ENCODE data around the gene UBASH3B.

DNA sequence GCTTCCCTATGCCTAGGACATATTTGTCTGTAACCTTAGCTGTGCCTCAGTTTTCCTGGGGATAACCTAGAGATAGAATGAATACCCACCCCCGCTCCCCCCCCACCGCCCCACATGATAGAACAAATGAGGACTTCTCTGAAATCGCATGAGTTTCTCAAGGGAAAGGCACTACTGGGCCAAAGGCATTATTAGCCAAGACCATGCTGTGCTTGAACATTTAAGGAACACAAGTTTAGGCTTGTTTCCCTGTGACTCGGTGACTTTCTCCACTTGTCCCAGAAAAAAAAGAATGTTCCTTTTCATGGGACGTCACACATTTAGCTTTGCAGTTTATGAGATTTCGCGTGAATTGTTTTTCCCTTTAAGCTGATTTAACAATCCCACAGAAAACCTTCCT is 131.4 kb downstream of the UBASH3B start:
- no peak for TF ChIP-seq POLR2A (IDR thresholded peaks at IDR 0.05)
- TF ChIP-seq, protein P1, sequence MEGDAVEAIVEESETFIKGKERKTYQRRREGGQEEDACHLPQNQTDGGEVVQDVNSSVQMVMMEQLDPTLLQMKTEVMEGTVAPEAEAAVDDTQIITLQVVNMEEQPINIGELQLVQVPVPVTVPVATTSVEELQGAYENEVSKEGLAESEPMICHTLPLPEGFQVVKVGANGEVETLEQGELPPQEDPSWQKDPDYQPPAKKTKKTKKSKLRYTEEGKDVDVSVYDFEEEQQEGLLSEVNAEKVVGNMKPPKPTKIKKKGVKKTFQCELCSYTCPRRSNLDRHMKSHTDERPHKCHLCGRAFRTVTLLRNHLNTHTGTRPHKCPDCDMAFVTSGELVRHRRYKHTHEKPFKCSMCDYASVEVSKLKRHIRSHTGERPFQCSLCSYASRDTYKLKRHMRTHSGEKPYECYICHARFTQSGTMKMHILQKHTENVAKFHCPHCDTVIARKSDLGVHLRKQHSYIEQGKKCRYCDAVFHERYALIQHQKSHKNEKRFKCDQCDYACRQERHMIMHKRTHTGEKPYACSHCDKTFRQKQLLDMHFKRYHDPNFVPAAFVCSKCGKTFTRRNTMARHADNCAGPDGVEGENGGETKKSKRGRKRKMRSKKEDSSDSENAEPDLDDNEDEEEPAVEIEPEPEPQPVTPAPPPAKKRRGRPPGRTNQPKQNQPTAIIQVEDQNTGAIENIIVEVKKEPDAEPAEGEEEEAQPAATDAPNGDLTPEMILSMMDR (IDR thresholded peaks at IDR 0.05), result no peak
